ENCODE measurements around the gene CHRDL2.

Gene CHRDL2

GRCh38 chr11:74691755-74692154 is 39.5 kb downstream of the CHRDL2 start:
- no peaks in the 10 kb centered on the region for H3K27me3 ChIP-seq (ENCODE audit: insufficient read depth, low read depth, severe bottlenecking)
- no peak for TF ChIP-seq CTCF (IDR thresholded peaks at IDR 0.05; ENCODE audit: low read depth, low read length)
- no peaks in the 10 kb centered on the region for H3K36me3 ChIP-seq
- DNase-seq: no peak
- H3K9me3 ChIP-seq (ENCODE audit: severe bottlenecking): no peaks in the 10 kb centered on the region
- H3K27ac ChIP-seq: no peak overlapping the region
- H3K4me3 ChIP-seq (ENCODE audit: low read depth, low read length): no peak overlapping the region

- H3K9me3 ChIP-seq (ENCODE audit: severe bottlenecking): no peaks in the 10 kb centered on the region
- no peak overlapping the region for H3K27ac ChIP-seq
- no peaks in the 10 kb centered on the region for H3K27me3 ChIP-seq (ENCODE audit: insufficient read depth, low read depth, severe bottlenecking)
- no peak overlapping the region for H3K4me3 ChIP-seq (ENCODE audit: low read depth, low read length)
- H3K36me3 ChIP-seq: no peaks in the 10 kb centered on the region
- no peak for DNase-seq
- no peak for TF ChIP-seq CTCF (IDR thresholded peaks at IDR 0.05; ENCODE audit: low read depth, low read length)
These were observed 41.6 kb downstream of the CHRDL2 start for GRCh38 chr11:74689666-74690065.

- TF ChIP-seq CTCF (IDR thresholded peaks at IDR 0.05; ENCODE audit: low read depth, low read length): no peak
- Histone ChIP-seq H3K27me3 (ENCODE audit: insufficient read depth, low read depth, severe bottlenecking) (no peaks in the 10 kb centered on the region), H3K36me3 (no peaks in the 10 kb centered on the region), H3K4me3 (ENCODE audit: low read depth, low read length) (no peak overlapping the region), H3K9me3 (ENCODE audit: severe bottlenecking) (no peaks in the 10 kb centered on the region), H3K27ac (no peak overlapping the region)
- DNase-seq: no peak
These were observed 43.8 kb downstream of the CHRDL2 start for GRCh38 chr11:74687237-74688023.

GRCh38 chr11:74686792-74687191 is 44.4 kb downstream of the CHRDL2 start:
- H3K27ac ChIP-seq: no peak overlapping the region
- H3K9me3 ChIP-seq (ENCODE audit: severe bottlenecking): no peaks in the 10 kb centered on the region
- no peak for TF ChIP-seq CTCF (IDR thresholded peaks at IDR 0.05; ENCODE audit: low read depth, low read length)
- no peaks in the 10 kb centered on the region for H3K27me3 ChIP-seq (ENCODE audit: insufficient read depth, low read depth, severe bottlenecking)
- no peak overlapping the region for H3K4me3 ChIP-seq (ENCODE audit: low read depth, low read length)
- no peaks in the 10 kb centered on the region for H3K36me3 ChIP-seq
- no peak for DNase-seq

GRCh38 chr11:74685905-74686304 is 45.3 kb downstream of the CHRDL2 start:
- no peak for DNase-seq
- Histone ChIP-seq H3K4me3 (ENCODE audit: low read depth, low read length) (no peak overlapping the region), H3K9me3 (ENCODE audit: severe bottlenecking) (no peaks in the 10 kb centered on the region), H3K36me3 (no peaks in the 10 kb centered on the region), H3K27ac (no peak overlapping the region), H3K27me3 (ENCODE audit: insufficient read depth, low read depth, severe bottlenecking) (no peaks in the 10 kb centered on the region)
- TF ChIP-seq CTCF (IDR thresholded peaks at IDR 0.05; ENCODE audit: low read depth, low read length): no peak

- no peak overlapping the region for H3K27ac ChIP-seq
- TF ChIP-seq CTCF (IDR thresholded peaks at IDR 0.05; ENCODE audit: low read depth, low read length): no peak
- no peaks in the 10 kb centered on the region for H3K27me3 ChIP-seq (ENCODE audit: insufficient read depth, low read depth, severe bottlenecking)
- no peaks in the 10 kb centered on the region for H3K36me3 ChIP-seq
- no peaks in the 10 kb centered on the region for H3K9me3 ChIP-seq (ENCODE audit: severe bottlenecking)
- H3K4me3 ChIP-seq (ENCODE audit: low read depth, low read length): no peak overlapping the region
- DNase-seq: no peak
These were observed 45.9 kb downstream of the CHRDL2 start for GRCh38 chr11:74685338-74685737.
